Pancreas (tissue), 10 donors: ENCODE measurements around the gene LRMDA. TPM values are rescaled to one million over a fixed set of nuclear protein-coding genes. Genes with fewer than 3 reads are reported as not detected.

Source experiments
- ATAC-seq, 4 donors: fragments of 200-7000 bp; cut with Tn5 transposase; one replicate each; pipeline versions ENCODE4 v1.8.0 to v1.9.1; 2020; ENCODE audit warnings: mild to moderate bottlenecking in 4 of 4, moderate library complexity in 4 of 4
- DNase-seq, 6 donors: peaks; one replicate each; pipeline ENCODE4 v3.0.0-alpha.2; 2020
- FAIRE-seq: peaks from 2 replicates; lab custom pipeline; 2012; peaks lifted over from hg19 to GRCh38; lab: Jason Lieb, UNC
- H3K27ac ChIP-seq, 4 donors: fragments of 200-600 bp; sonication (generic); 1 replicate in 3 of 4; 2 replicates in 1 of 4; pipeline versions ENCODE4 v1.5.0 to v1.8.0; 2020
- H3K27me3 ChIP-seq, 4 donors: fragments of 200-600 bp; one replicate each; pipeline ENCODE4 v1.8.0; 2021
- H3K36me3 ChIP-seq, 3 donors: fragments of 200-600 bp; sonication (generic) in 1 of 3; one replicate each; pipeline versions ENCODE4 v1.5.0 to v1.8.0; 2020 to 2021
- H3K4me1 ChIP-seq, 3 donors: fragments of 200-600 bp; one replicate each; pipeline ENCODE4 v1.8.0; 2021
- H3K4me3 ChIP-seq, 4 donors: fragments of 200-600 bp; sonication (generic) in 2 of 4; one replicate each; pipeline versions ENCODE4 v1.5.0 to v1.8.0; 2020 to 2021
- H3K9me3 ChIP-seq, 4 donors: fragments of 200-600 bp; one replicate each; pipeline ENCODE4 v1.8.0; 2021
- CTCF ChIP-seq, 4 donors: fragments of 200-600 bp; sonication (generic) in 3 of 4; IDR thresholded peaks; one replicate each; pipeline versions ENCODE4 v1.5.0 to v1.8.0; 2021; ENCODE audit warnings: antibody characterized with exemption in 4 of 4
- WGBS, 2 donors: extraction: QIAGEN DNeasy Blood & Tissue Kit; methylation state at CpG; one replicate each; pipeline ENCODE4 v1.1.7; 2013; 5-methylcytosine and 5-hydroxymethylcytosine counted together
- intact Hi-C, 3 donors: fragments of 100-400 bp; cut with DNase I; formaldehyde crosslinking; loops; one replicate each; pipeline versions ENCODE4 v1.11.1 to v1.14.2; 2022
- polyA plus RNA-seq, 2 donors: library from polyadenylated mRNA; stranded (reverse); fragments of 200-250 nt; gene quantifications; one replicate each; pipeline ENCODE4 v1.2.3, GENCODE V29; 2013
- total RNA-seq, 6 donors: library from RNA; stranded (reverse); fragmentation: NEBNext Ultra II Directional in 4 of 6; extraction: Animal tissue kit (Norgen Biotek cat#: 25700) in 4 of 6; gene quantifications; one replicate each; pipeline versions ENCODE4 v1.2.1 to v1.2.4, GENCODE V29; 2021 to 2023
- donor health status: healthy with polysubstance abuse.
- donor health status: DM: no; HTN: no; CAD: no; lungs with moderate emphysema.
- donor health status: DM: no; HTN: no; CAD: no.
- donor health status: control.
- donor health status: control.
- donor health status: Bipolar disorder and iron deficiency.
- donor health status: DM: yes; HTN: yes; CAD: no.
- donor health status: DM: no; HTN: no; CAD: no.
- donor health status: DM: no; HTN: no; CAD: no.
- donor health status: DM: yes; HTN: yes; CAD: no.

LRMDA gene
- total and polyA plus RNA-seq, 8 donors, result 4.6 to 21.2 (median 13.4) TPM

DNA sequence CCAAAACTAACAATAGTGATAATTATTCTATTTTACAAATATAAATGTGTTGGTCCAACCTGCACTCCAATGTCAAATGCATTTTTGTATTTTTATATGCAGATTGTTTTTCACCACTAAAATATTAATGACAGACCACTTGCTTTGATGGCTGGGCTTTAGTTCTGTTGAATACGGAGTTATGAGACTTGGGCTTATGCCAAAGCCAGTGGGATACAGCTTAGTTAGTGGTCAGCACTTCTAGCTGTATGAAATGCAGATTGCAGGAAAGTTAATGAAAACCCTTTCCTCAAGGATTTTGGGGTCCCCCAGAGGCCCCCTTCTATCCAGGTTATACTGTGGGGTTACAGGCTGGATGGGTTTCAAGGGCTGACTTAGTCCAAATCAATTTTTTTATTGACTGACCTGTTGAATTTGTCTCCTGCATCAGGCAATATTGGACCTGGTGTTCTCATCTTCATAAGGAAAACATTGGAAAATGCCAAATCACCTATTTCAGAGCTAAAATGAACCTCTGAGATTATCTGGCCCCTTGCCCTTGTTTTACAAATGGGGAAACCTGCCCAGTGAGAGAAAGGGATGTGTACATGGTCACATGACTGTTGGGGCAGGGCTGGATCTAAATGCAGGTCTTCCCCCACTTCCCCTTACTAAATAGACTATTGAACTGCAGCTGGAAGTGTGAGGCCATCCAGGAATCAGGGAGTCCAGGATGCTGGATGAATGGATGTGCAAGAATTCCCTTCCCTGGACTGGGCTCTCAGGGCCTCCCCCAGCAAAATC lies 1120.9 kb downstream of the LRMDA start:
- no peak for ATAC-seq
- DNase-seq, result no peak
- FAIRE-seq, result no peak
- no peak overlapping the region for H3K4me3 ChIP-seq
- intact Hi-C loops, result no loop called here
- no peak for TF ChIP-seq CTCF (IDR thresholded peaks at IDR 0.05)
- peaks cover 0 to 5% (median 4%) of the 10 kb centered on the region in 3 donors for H3K4me1 ChIP-seq
- H3K36me3 ChIP-seq, result no peaks in the 10 kb centered on the region
- H3K27me3 ChIP-seq, result no peaks in the 10 kb centered on the region
- no peaks in the 10 kb centered on the region for H3K9me3 ChIP-seq
- WGBS, 2 donors, result 92 to 95% methylated on average over 1 of the region's 1 CpG
- H3K27ac ChIP-seq, result no peak overlapping the region

DNA sequence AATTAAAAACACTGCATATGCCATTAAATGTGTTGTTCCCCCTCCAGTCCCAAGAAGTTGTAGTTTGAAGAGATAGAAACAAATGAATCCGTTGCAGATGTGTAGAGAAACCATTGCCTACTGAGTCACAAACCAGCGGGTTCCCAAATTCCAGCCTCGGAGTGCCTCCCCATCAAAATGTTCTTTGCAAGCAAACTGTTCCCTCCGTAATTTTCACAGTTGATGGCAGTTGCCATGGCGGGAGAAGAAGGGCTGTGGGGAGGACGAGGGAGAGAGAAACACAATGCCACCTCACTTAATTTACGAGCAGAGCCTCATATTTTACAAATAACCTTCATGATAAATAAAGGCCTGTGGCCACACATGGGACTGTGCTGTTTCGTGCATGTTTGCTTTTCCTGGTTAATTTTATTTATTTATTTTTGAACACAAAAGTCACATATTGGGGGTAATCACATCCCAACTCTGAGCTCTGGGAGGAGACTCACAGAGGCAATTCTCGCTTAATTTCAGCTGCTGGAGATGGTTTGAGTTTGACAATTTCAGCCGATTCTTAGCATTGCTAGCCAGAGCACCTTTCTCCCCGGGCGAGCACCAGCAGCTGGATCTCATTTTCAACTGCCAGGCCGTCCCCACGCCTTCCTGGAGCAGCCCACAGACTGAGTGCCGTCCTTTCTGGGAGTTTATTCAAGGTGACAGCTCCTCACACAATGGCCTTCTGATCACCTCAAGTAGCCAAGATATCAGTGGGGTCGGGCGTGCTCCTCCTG lies 1122.0 kb downstream of the LRMDA start:
- H3K4me3 ChIP-seq, result no peak overlapping the region
- no peak for TF ChIP-seq CTCF (IDR thresholded peaks at IDR 0.05)
- WGBS, 2 donors, result 93 to 95% methylated on average over 17 of the region's 17 CpGs
- no peak for FAIRE-seq
- peaks cover 6 to 12% (median 9%) of the 10 kb centered on the region in 3 donors for H3K4me1 ChIP-seq
- H3K27ac ChIP-seq, result no peak overlapping the region
- H3K27me3 ChIP-seq, result no peaks in the 10 kb centered on the region
- no peak for ATAC-seq
- DNase-seq, result no peak
- intact Hi-C loops, result no loop called here
- H3K36me3 ChIP-seq, result no peaks in the 10 kb centered on the region
- H3K9me3 ChIP-seq, result no peaks in the 10 kb centered on the region

DNA sequence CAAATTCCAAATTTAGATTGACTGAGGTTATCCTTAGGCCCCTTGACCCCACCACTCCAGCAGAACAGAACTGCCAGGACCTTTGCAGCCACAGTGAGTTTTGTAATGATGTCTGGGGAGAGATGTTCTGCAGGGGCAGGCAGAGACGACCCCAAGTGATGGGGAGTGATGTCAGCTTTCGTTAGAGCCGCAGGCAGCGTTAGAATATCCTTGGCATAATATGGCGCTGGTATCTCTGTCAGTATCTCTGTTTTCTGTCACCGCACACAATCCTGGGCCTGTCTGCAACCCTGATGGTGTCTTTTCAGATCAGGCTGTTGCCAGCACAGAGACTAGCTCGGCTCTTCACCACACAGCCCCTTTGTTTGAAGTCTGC lies 1122.6 kb downstream of the LRMDA start:
- FAIRE-seq (no peak), ATAC-seq (no peak), DNase-seq (no peak)
- intact Hi-C loops, result no loop called here
- WGBS, 2 donors, result 96% methylated on average over 7 of the region's 7 CpGs
- peaks cover 10 to 15% (median 13%) of the 10 kb centered on the region in 3 donors for H3K4me1 ChIP-seq
- H3K27me3 ChIP-seq, result no peaks in the 10 kb centered on the region
- H3K27ac ChIP-seq, result no peak overlapping the region
- no peaks in the 10 kb centered on the region for H3K36me3 ChIP-seq
- H3K9me3 ChIP-seq, result no peaks in the 10 kb centered on the region
- H3K4me3 ChIP-seq, result no peak overlapping the region
- TF ChIP-seq CTCF (IDR thresholded peaks at IDR 0.05), result no peak

DNA sequence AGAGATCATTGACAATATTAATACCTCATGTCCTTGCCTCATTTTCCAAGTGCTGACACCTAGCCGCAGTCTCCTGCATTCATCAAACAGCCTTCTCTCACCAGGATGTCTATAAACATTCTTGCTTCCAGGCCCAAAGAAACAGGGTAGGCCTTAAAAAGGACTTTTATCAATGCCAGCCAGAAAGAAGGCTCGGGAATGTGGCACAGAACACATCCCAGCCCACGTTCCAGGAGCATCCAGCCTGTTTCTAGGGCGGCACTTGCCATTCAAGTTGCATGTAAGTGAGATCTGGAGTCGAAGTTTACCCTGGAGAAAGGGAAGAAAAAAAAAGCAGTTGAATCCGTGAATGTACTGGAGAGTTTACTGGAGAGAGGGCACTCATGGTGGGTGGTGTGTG lies 1123.1 kb downstream of the LRMDA start:
- FAIRE-seq (no peak), DNase-seq (no peak), ATAC-seq (no peak)
- intact Hi-C loops, result no loop called here
- Histone ChIP-seq H3K27me3 (no peaks in the 10 kb centered on the region), H3K9me3 (no peaks in the 10 kb centered on the region), H3K4me1 (peaks cover 12 to 18% (median 13%) of the 10 kb centered on the region in 3 donors), H3K27ac (no peak overlapping the region), H3K4me3 (no peak overlapping the region), H3K36me3 (no peaks in the 10 kb centered on the region)
- TF ChIP-seq CTCF (IDR thresholded peaks at IDR 0.05), result no peak
- 94 to 97% methylated on average over 6 of the region's 6 CpGs for WGBS, 2 donors
